Calu3 (cell line): ENCODE data around the gene BLOC1S5. TPM values are rescaled to one million over a fixed set of nuclear protein-coding genes. Genes with fewer than 3 reads are reported as not detected.

Experiments
- BruUV-seq: library from RNA; stranded (reverse); fragments of 400-500 nt; replicated peaks from 2 replicates; lab custom pipeline; 2021; lab: Mats Ljungman, UMichigan
- CTCF ChIA-PET: fragments of 300-600 bp; sonication (Branson Sonifier 250); formaldehyde crosslinking; loops from one replicate; lab custom pipeline; 2022; ENCODE audit warnings: antibody characterized with exemption; lab: Charles Lee
- DNase-seq: peaks from one replicate; pipeline ENCODE4 v3.0.0; 2022
- H3K27ac Mint-ChIP-seq: one replicate; pipeline ENCODE4 v1.8.0; 2022; ENCODE audit warnings: mixed read lengths; ENCODE audit not compliant: unreplicated experiment
- H3K27me3 Mint-ChIP-seq: one replicate; pipeline ENCODE4 v1.8.0; 2022; ENCODE audit warnings: mixed read lengths; ENCODE audit not compliant: unreplicated experiment
- H3K36me3 Mint-ChIP-seq: one replicate; pipeline ENCODE4 v1.8.0; 2022; ENCODE audit warnings: mild to moderate bottlenecking, moderate library complexity, mixed read lengths; ENCODE audit not compliant: insufficient read depth, unreplicated experiment
- H3K4me1 Mint-ChIP-seq: one replicate; pipeline ENCODE4 v1.8.0; 2022; ENCODE audit warnings: mild to moderate bottlenecking, low read depth, mixed read lengths; ENCODE audit not compliant: unreplicated experiment
- H3K4me3 Mint-ChIP-seq: one replicate; pipeline ENCODE4 v1.8.0; 2022; ENCODE audit warnings: mild to moderate bottlenecking, low read depth, moderate library complexity, mixed read lengths; ENCODE audit not compliant: unreplicated experiment
- H3K9me3 Mint-ChIP-seq: one replicate; pipeline ENCODE4 v1.8.0; 2022; ENCODE audit warnings: low read depth, mixed read lengths; ENCODE audit not compliant: unreplicated experiment
- intact Hi-C: fragments of 100-400 bp; cut with micrococcal nuclease; formaldehyde crosslinking; loops from one replicate; pipeline ENCODE4 v1.10.0; 2022; ENCODE audit not compliant: unreplicated experiment
- total RNA-seq: library from RNA; stranded (reverse); gene quantifications from 2 replicates; pipeline ENCODE4 v1.2.3, GENCODE V29; 2022
- TF ChIP-seq, protein P1 (sequence below): fragments of 200-600 bp; IDR thresholded peaks from one replicate; pipeline ENCODE4 v1.8.0; 2022; ENCODE audit warnings: antibody characterized with exemption; ENCODE audit not compliant: unreplicated experiment

BLOC1S5 gene
- total RNA-seq, 1 experiment from 2014 or later, result 8.0 TPM

DNA sequence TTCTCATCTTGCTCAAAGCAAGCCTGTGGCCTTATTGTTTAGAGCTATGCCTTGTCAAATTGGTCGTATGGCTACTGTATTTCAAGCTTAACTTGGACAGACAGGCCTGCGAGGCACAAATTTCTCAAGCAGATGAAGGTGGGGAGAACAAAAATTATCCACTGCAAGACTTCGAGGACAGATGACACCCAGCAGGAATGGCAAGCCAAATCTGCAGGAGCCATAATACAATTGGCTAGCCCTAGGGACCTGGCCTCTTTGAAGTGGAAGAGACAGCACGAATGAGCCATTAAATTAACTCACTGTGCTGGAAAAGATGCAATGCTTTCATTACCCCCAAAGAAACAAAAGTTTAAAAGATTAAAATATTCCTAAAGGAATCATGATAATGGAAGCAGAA, 5.0 kb upstream of the BLOC1S5 start:
- Mint-ChIP-seq H3K36me3 (peaks cover 3% of the 10 kb centered on the region), H3K27me3 (no peaks in the 10 kb centered on the region), H3K4me1 (no peaks in the 10 kb centered on the region), H3K4me3 (no peak overlapping the region), H3K9me3 (no peaks in the 10 kb centered on the region), H3K27ac (no peak overlapping the region)
- DNase-seq, result no peak
- intact Hi-C loops, result no loop called here
- BruUV-seq, result no TSS peak
- CTCF ChIA-PET, result no interaction called here
- TF ChIP-seq, protein P1, sequence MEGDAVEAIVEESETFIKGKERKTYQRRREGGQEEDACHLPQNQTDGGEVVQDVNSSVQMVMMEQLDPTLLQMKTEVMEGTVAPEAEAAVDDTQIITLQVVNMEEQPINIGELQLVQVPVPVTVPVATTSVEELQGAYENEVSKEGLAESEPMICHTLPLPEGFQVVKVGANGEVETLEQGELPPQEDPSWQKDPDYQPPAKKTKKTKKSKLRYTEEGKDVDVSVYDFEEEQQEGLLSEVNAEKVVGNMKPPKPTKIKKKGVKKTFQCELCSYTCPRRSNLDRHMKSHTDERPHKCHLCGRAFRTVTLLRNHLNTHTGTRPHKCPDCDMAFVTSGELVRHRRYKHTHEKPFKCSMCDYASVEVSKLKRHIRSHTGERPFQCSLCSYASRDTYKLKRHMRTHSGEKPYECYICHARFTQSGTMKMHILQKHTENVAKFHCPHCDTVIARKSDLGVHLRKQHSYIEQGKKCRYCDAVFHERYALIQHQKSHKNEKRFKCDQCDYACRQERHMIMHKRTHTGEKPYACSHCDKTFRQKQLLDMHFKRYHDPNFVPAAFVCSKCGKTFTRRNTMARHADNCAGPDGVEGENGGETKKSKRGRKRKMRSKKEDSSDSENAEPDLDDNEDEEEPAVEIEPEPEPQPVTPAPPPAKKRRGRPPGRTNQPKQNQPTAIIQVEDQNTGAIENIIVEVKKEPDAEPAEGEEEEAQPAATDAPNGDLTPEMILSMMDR, result no peak

DNA sequence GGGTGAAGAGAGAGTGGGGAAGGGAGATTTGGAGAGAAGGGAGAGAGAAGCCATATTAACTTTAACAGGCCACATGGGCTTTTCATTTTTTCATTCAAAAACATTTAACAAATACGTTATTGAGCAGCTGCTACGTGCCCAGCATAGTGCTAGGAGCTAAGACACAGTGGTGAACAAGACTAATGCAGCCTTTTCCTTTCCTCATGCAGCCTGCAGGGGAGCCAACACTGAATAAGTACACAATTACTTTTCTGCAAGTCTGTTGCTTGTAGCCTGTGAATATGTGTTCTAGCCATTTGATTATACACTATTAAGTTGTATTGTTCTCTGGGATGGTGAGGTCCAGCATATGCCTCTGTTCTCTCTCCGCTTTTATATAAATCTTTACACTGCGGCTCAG, 1.9 kb upstream of the BLOC1S5 start:
- TF ChIP-seq, protein P1, result no peak
- H3K27me3 Mint-ChIP-seq, result no peaks in the 10 kb centered on the region
- no peak overlapping the region for H3K27ac Mint-ChIP-seq
- no peaks in the 10 kb centered on the region for H3K4me1 Mint-ChIP-seq
- no peak for DNase-seq
- intact Hi-C loops, result no loop called here
- H3K4me3 Mint-ChIP-seq, result no peak overlapping the region
- H3K36me3 Mint-ChIP-seq, result peaks cover 10% of the 10 kb centered on the region
- H3K9me3 Mint-ChIP-seq, result no peaks in the 10 kb centered on the region
- no TSS peak for BruUV-seq
- CTCF ChIA-PET, result no interaction called here

DNA sequence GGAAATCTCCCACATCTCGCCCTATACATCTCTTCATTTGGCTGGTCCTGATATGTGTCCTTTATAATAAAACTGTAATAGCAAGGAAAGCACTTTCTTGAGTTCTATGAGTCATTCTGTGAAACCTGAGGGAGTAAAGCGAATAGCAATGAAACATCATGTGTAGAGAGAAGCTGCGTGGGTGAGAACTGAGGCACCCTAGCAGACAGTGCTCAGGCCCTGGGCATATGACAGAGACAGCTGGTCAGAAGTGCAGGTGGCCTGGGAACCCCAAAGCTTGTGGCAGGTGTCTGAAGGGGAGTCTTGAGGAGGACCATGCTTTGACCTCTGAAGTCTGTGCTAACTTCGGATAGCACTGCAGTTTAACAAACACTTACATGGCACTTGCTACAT, 1.3 kb upstream of the BLOC1S5 start:
- H3K27me3 Mint-ChIP-seq, result no peaks in the 10 kb centered on the region

DNA sequence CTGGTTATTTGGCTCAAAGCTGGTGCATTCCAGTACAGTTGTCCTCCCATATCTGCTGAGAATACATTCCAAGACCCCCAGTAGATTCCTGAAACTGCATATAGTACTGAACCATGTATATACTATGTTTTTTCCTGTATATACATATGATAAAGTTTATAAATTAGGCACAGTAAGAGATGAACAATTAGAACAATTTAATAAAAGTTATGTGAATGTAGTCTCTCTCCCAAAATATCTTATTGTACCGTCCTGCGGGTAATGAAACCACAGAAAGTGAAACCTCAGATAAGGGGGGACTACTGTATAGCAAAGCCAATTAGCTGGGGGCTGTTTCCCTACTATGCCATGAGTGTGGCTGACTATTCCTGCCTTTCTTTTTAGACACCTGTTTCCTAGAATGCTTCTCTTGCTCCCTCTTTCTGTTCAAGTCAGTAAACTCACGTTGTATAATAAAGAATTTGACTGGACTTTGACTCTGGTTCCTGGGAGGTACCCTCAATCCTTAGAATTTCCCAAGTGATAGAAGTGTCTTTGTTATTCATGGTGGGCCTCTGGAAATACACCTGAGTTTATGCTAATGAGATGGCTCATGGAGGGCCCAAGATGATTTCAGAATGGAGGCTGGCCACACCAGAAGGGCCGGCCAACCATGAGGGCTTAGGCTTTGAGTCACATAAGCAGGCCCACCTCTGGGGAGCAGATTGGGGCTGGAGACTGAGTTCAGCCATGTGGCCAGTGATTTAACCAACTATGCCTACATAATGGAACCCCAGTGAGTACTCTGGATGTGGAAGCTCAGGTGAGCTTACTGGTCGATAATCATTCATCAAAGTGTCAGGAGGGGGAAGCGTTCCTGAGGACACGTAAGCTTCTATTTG, 689 bp upstream of the BLOC1S5 start:
- CTCF ChIA-PET, result interaction anchor here (0.6 to 1.6 kb wide), 3 partner anchors 38 to 201 kb away, joined by 3 to 5 read pairs (median 4); partner anchors contain the start of gene EEF1E1
- no peaks in the 10 kb centered on the region for H3K9me3 Mint-ChIP-seq
- no TSS peak for BruUV-seq
- no peaks in the 10 kb centered on the region for H3K4me1 Mint-ChIP-seq
- peaks cover 10% of the 10 kb centered on the region for H3K36me3 Mint-ChIP-seq
- intact Hi-C loops, result loop anchor here (2.0 to 5.0 kb wide), 2 partner anchors 20 to 168 kb away; no protein-coding TSS in a partner anchor
- TF ChIP-seq, protein P1, result no peak
- no peaks in the 10 kb centered on the region for H3K27me3 Mint-ChIP-seq
- H3K4me3 Mint-ChIP-seq, result peak overlapping the region; percentile 89
- DNase-seq, result no peak
- H3K27ac Mint-ChIP-seq, result peak overlapping the region; percentile 56

More for the DNA sequence above, 1.3 kb upstream of the BLOC1S5 start:
- no peak for DNase-seq
- intact Hi-C loops, result loop anchor here (2.0 kb wide), 1 partner anchor 19 kb away; no protein-coding TSS in a partner anchor
- BruUV-seq, result no TSS peak
- TF ChIP-seq, protein P1, result no peak
- Mint-ChIP-seq H3K9me3 (no peaks in the 10 kb centered on the region), H3K27ac (no peak overlapping the region), H3K4me1 (no peaks in the 10 kb centered on the region), H3K4me3 (no peak overlapping the region), H3K36me3 (peaks cover 10% of the 10 kb centered on the region)
- CTCF ChIA-PET, result no interaction called here
